ENCODE results near the gene STRN3.

DNA sequence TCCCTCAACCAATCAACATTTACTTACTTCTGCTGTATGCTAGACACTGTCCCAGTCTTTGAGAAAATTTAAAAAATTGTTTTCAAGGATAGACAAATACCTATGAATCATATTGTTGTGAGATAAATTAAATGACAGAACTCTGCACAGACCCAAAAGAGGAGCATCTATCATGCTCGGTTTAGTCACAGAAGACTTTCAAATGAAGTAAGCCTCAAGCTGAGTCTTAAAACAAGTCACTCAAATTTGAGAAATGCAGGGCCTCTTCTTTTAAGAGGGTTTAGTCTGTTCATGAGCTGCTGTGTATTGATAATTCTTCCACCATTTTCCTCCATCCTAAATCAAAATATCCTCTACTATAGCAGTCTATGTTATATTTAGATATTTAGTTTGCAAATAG lies 176.2 kb downstream of the STRN3 start:
- TF ChIP-seq, protein P1, sequence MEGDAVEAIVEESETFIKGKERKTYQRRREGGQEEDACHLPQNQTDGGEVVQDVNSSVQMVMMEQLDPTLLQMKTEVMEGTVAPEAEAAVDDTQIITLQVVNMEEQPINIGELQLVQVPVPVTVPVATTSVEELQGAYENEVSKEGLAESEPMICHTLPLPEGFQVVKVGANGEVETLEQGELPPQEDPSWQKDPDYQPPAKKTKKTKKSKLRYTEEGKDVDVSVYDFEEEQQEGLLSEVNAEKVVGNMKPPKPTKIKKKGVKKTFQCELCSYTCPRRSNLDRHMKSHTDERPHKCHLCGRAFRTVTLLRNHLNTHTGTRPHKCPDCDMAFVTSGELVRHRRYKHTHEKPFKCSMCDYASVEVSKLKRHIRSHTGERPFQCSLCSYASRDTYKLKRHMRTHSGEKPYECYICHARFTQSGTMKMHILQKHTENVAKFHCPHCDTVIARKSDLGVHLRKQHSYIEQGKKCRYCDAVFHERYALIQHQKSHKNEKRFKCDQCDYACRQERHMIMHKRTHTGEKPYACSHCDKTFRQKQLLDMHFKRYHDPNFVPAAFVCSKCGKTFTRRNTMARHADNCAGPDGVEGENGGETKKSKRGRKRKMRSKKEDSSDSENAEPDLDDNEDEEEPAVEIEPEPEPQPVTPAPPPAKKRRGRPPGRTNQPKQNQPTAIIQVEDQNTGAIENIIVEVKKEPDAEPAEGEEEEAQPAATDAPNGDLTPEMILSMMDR (IDR thresholded peaks at IDR 0.05), result no peak
- TF ChIP-seq POLR2A (IDR thresholded peaks at IDR 0.05), result no peak

Data from right lobe of liver (tissue), 4 donors.